Smooth muscle cell (in vitro differentiated cells): ENCODE measurements around the gene RAD50. TPM values are rescaled to one million over a fixed set of nuclear protein-coding genes. Genes with fewer than 3 reads are reported as not detected.

Source experiments
- DNase-seq: peaks from one replicate; lab custom pipeline; 2025; ENCODE audit not compliant: unreplicated experiment; lab: John Stamatoyannopoulos, UW
- H2AFZ ChIP-seq: fragments of 200-600 bp; sonication (generic); 2 replicates; pipeline ENCODE4 v1.6.0; 2016; ENCODE audit warnings: antibody characterized with exemption, low read depth, mild to moderate bottlenecking
- H3F3A ChIP-seq: fragments of 200-600 bp; sonication (generic); 2 replicates; pipeline ENCODE4 v1.6.0; 2017; ENCODE audit warnings: antibody characterized with exemption, low read depth
- H3K27ac ChIP-seq: fragments of 200-600 bp; sonication (generic); 2 replicates; pipeline ENCODE4 v1.5.1; 2016; ENCODE audit warnings: low read depth, mild to moderate bottlenecking
- H3K27me3 ChIP-seq: fragments of 200-600 bp; sonication (generic); 2 replicates; pipeline ENCODE4 v1.6.1; 2016; ENCODE audit warnings: low read depth, mild to moderate bottlenecking
- H3K36me3 ChIP-seq: fragments of 200-600 bp; sonication (generic); 2 replicates; pipeline ENCODE4 v1.5.1; 2016; ENCODE audit warnings: low read depth
- H3K4me1 ChIP-seq: fragments of 200-600 bp; sonication (generic); 2 replicates; pipeline ENCODE4 v1.5.1; 2016; ENCODE audit warnings: low read depth
- H3K4me2 ChIP-seq: fragments of 200-600 bp; sonication (generic); 2 replicates; pipeline ENCODE4 v1.6.0; 2016; ENCODE audit warnings: mild to moderate bottlenecking
- H3K4me3 ChIP-seq: fragments of 200-600 bp; sonication (generic); 2 replicates; pipeline ENCODE4 v1.5.1; 2016; ENCODE audit warnings: mild to moderate bottlenecking
- H3K79me2 ChIP-seq: fragments of 200-600 bp; sonication (generic); 2 replicates; pipeline ENCODE4 v1.6.0; 2016; ENCODE audit warnings: low read depth, mild to moderate bottlenecking
- H3K9ac ChIP-seq: fragments of 200-600 bp; sonication (generic); 2 replicates; pipeline ENCODE4 v1.6.0; 2016; ENCODE audit warnings: low read depth
- H3K9me3 ChIP-seq: fragments of 200-600 bp; sonication (generic); replicated peaks from 2 replicates; pipeline ENCODE4 v1.5.1; 2016; ENCODE audit warnings: low read depth
- H4K20me1 ChIP-seq: fragments of 200-600 bp; sonication (generic); 2 replicates; pipeline ENCODE4 v1.6.0; 2016; ENCODE audit warnings: low read depth
- WGBS: methylation state at CpG from one replicate; pipeline ENCODE4 v1.1.7; 2016; ENCODE audit warnings: low lambda C conversion rate; 5-methylcytosine and 5-hydroxymethylcytosine counted together
- polyA plus RNA-seq: library from polyadenylated mRNA; unstranded; fragments of >200 nt; fragmentation: Nextera tagmentation; extraction: Ambion mirVana; gene quantifications from 2 replicates; pipeline ENCODE4 v1.2.1, GENCODE V29; 2016
- total RNA-seq: library from RNA; depleted of rRNA; stranded (reverse); fragments of >200 nt; gene quantifications from 2 replicates; pipeline ENCODE4 v1.2.3, GENCODE V29; 2014
- TF ChIP-seq, protein P1 (sequence below): fragments of 200-600 bp; sonication (generic); IDR thresholded peaks from 2 replicates; pipeline ENCODE4 v1.5.1; 2017; ENCODE audit warnings: borderline replicate concordance, mild to moderate bottlenecking, antibody characterized with exemption; ENCODE audit not compliant: insufficient read depth, poor library complexity, severe bottlenecking

The RAD50 gene
- total and polyA plus RNA-seq, 2 experiments from 2014 or later: 19.9 to 28.8 TPM

DNA sequence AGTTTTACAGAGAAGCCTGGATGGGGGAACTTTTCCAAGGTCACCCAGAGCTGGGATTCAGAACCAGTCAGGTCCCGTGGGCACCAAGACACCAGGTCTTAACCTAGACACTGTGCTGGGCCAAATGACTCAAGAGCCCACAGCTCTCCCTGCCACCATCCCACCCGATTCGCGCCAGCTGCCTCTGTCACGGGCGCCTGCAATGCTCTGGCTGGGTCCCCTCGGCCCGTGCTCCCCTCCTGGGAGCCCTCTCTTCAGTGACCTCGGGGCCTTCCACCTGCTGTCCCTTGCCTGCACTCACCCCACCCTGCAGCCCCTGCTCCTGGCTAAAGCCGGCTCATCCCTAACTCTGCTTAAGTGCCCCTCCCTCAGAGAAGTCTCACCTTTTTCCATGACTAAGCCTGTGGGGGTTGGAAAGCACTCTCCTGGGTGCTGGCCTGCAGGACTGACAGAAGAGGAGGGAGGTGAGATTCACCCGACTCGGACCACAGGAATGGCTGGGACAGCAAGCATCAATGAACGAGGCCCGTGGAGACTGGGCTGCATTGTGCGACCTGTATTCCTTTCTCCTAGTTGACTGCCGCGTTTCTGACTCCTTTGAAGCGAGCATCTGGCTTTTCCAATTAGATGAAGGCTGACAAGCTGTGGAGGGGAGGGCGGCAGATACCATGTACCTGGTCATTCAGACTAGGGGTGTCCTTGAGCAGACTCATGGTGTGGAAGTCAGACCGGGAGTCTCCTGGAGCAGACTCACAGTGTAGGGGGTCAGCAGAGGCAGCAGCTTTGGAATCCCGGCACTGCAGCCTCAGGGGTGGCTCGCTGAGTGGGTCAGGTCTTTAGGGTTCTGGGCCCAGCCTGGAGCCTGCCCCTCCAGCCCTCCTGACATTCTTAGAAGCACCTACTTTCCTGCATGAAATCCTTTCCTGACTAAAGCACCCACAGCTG lies 111.3 kb downstream of the RAD50 start:
- no peaks in the 10 kb centered on the region for H3F3A ChIP-seq
- no peaks in the 10 kb centered on the region for H4K20me1 ChIP-seq
- H3K4me3 ChIP-seq: no peak overlapping the region
- no peak overlapping the region for H3K4me2 ChIP-seq
- no peak overlapping the region for H3K27ac ChIP-seq
- H3K27me3 ChIP-seq: no peaks in the 10 kb centered on the region
- H3K9ac ChIP-seq: no peak overlapping the region
- no peak overlapping the region for H2AFZ ChIP-seq
- WGBS: 83% methylated on average over 22 of the region's 22 CpGs
- no peaks in the 10 kb centered on the region for H3K79me2 ChIP-seq
- TF ChIP-seq, protein P1, sequence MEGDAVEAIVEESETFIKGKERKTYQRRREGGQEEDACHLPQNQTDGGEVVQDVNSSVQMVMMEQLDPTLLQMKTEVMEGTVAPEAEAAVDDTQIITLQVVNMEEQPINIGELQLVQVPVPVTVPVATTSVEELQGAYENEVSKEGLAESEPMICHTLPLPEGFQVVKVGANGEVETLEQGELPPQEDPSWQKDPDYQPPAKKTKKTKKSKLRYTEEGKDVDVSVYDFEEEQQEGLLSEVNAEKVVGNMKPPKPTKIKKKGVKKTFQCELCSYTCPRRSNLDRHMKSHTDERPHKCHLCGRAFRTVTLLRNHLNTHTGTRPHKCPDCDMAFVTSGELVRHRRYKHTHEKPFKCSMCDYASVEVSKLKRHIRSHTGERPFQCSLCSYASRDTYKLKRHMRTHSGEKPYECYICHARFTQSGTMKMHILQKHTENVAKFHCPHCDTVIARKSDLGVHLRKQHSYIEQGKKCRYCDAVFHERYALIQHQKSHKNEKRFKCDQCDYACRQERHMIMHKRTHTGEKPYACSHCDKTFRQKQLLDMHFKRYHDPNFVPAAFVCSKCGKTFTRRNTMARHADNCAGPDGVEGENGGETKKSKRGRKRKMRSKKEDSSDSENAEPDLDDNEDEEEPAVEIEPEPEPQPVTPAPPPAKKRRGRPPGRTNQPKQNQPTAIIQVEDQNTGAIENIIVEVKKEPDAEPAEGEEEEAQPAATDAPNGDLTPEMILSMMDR: no peak
- H3K36me3 ChIP-seq: no peaks in the 10 kb centered on the region
- no peak for DNase-seq
- no peaks in the 10 kb centered on the region for H3K9me3 ChIP-seq
- peaks cover 4% of the 10 kb centered on the region for H3K4me1 ChIP-seq

DNA sequence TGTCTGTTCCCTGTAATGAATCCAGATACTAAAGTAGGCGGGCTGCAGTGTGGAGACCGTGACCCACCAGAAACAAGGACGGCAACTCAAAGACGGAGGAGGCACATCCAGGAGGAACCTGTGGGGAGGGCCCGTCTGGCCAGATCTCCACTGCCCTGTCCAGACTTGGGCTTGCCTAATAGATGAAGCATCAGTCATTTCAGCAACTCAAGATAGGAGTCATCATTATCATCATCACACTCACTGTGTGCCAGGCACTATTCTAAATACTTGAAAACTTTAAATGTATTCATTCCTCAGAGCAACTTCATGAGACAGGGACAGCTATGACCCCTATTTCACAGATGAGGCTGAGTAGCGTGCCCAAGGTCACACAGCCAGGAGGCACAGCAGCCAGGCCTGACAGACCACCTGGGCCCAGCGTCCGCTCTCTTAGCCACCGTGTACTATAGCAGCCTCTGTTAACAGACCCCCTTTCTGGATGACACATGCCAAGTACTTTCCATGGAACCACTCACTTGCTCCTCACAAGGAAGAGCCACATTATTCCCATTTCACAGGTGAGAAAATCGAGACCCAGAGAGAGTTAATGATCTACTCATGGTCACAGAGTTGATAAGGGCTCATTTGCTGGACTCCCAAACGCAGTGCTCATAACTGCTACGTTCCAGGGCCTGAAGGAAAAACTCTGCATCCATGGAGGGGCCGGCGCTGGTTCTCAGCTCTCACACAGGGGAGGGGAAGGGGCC lies 112.1 kb downstream of the RAD50 start:
- Histone ChIP-seq H4K20me1 (no peaks in the 10 kb centered on the region), H3K27ac (no peak overlapping the region), H3K79me2 (no peaks in the 10 kb centered on the region), H3K4me2 (no peak overlapping the region), H3K36me3 (no peaks in the 10 kb centered on the region), H3K9me3 (no peaks in the 10 kb centered on the region), H3F3A (no peaks in the 10 kb centered on the region), H3K4me1 (peaks cover 4% of the 10 kb centered on the region), H3K4me3 (no peak overlapping the region), H3K27me3 (no peaks in the 10 kb centered on the region), H3K9ac (no peak overlapping the region), H2AFZ (no peak overlapping the region)
- 90% methylated on average over 14 of the region's 14 CpGs for WGBS
- TF ChIP-seq, protein P1: no peak
- no peak for DNase-seq

DNA sequence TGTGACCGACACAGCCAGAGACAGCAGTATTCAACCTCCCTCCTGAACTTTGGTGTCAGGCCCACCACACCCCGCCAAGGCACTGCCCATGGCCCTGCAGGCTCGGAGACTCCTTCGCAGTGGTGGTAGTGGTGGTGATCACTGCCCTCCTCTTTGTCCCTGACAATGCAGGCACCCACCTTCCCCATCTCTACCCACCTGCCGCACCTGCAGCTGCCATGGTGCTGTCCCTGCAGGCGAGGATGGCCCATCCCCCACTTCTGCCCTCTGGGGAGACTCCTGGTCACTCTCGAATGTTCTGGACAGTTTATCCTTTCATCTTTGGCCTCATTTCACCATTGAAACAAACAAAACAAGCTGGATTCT lies 112.7 kb downstream of the RAD50 start:
- DNase-seq: no peak
- Histone ChIP-seq H3K4me3 (no peak overlapping the region), H3K36me3 (no peaks in the 10 kb centered on the region), H4K20me1 (no peaks in the 10 kb centered on the region), H3F3A (no peaks in the 10 kb centered on the region), H3K27me3 (no peaks in the 10 kb centered on the region), H2AFZ (no peak overlapping the region), H3K9ac (no peak overlapping the region), H3K27ac (no peak overlapping the region), H3K4me2 (no peak overlapping the region), H3K9me3 (no peaks in the 10 kb centered on the region), H3K79me2 (no peaks in the 10 kb centered on the region), H3K4me1 (peaks cover 2% of the 10 kb centered on the region)
- TF ChIP-seq, protein P1: no peak
- 84% methylated on average over 7 of the region's 7 CpGs for WGBS
